ENCODE measurements around the gene TMEM31.

DNA sequence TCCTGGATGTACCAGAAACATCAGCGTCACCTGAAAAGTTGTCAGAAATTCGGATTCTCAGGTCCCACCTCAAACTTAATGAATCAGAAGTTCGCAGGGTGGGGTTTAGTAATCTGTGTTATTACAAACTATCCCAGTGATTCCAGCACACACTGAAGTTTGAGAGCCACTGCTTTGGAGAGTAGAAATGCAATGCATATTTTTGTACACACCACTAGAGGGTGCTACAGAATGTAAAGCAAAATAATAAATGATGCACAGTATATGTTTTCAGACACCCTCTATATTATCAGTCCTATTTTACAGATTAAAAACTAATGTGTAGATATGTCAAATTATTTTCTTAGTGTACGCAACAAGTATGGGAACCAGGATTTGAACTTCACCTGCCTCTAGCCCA is 21.8 kb upstream of the TMEM31 start:
- TF ChIP-seq, protein P1, sequence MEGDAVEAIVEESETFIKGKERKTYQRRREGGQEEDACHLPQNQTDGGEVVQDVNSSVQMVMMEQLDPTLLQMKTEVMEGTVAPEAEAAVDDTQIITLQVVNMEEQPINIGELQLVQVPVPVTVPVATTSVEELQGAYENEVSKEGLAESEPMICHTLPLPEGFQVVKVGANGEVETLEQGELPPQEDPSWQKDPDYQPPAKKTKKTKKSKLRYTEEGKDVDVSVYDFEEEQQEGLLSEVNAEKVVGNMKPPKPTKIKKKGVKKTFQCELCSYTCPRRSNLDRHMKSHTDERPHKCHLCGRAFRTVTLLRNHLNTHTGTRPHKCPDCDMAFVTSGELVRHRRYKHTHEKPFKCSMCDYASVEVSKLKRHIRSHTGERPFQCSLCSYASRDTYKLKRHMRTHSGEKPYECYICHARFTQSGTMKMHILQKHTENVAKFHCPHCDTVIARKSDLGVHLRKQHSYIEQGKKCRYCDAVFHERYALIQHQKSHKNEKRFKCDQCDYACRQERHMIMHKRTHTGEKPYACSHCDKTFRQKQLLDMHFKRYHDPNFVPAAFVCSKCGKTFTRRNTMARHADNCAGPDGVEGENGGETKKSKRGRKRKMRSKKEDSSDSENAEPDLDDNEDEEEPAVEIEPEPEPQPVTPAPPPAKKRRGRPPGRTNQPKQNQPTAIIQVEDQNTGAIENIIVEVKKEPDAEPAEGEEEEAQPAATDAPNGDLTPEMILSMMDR (conservative IDR thresholded peaks at IDR 0.05) = peak; percentile 71
- TF ChIP-seq EZH2 (IDR thresholded peaks at IDR 0.05; ENCODE audit: low read depth) = no peak

Measured in PC-9 (cell line).